HG03520 (cell line): ENCODE data around the gene IL34.
"Not testable (repeated sequence)": the region's sequence is repeated elsewhere in the genome, so short reads cannot be mapped to it uniquely, and the experiment has no call there.

Experiments used
- ATAC-seq: cut with Tn5 transposase; IDR thresholded peaks from one replicate; pipeline ENCODE4 v1.9.1; 2021; ENCODE audit warnings: mild to moderate bottlenecking, moderate library complexity; ENCODE audit not compliant: unreplicated experiment

The IL34 gene

GRCh38 chr16:70630960-70631745 lies 15.2 kb upstream of the IL34 start:
- no peak for ATAC-seq

- ATAC-seq, result no peak
Observed at GRCh38 chr16:70632273-70632672, 14.1 kb upstream of the IL34 start.

- not testable (repeated sequence) for ATAC-seq
Observed at GRCh38 chr16:70633617-70634016, 12.7 kb upstream of the IL34 start.

- no peak for ATAC-seq
Observed at GRCh38 chr16:70634861-70635260, 11.5 kb upstream of the IL34 start.

- no peak for ATAC-seq
Observed at GRCh38 chr16:70635336-70636016, 10.9 kb upstream of the IL34 start.

- ATAC-seq, result no peak
Observed at GRCh38 chr16:70638814-70639792, 7.3 kb upstream of the IL34 start.

GRCh38 chr16:70642633-70643032 lies 3.7 kb upstream of the IL34 start:
- ATAC-seq, result no peak

GRCh38 chr16:70643264-70643663 lies 3.1 kb upstream of the IL34 start:
- not testable (repeated sequence) for ATAC-seq

- ATAC-seq, result no peak
Observed at GRCh38 chr16:70644763-70645597, 1.4 kb upstream of the IL34 start.

GRCh38 chr16:70647441-70648359 lies 1.3 kb downstream of the IL34 start:
- ATAC-seq, result no peak

- ATAC-seq, result no peak
Observed at GRCh38 chr16:70648606-70649005, 2.2 kb downstream of the IL34 start.

- no peak for ATAC-seq
Observed at GRCh38 chr16:70649300-70649699, 2.9 kb downstream of the IL34 start.

- ATAC-seq, result no peak
Observed at GRCh38 chr16:70650216-70650615, 3.9 kb downstream of the IL34 start.

GRCh38 chr16:70651524-70651923 lies 5.2 kb downstream of the IL34 start:
- ATAC-seq, result no peak

GRCh38 chr16:70652322-70652721 lies 6.0 kb downstream of the IL34 start:
- ATAC-seq, result no peak

- ATAC-seq, result no peak
Observed at GRCh38 chr16:70653406-70653805, 7.0 kb downstream of the IL34 start.

GRCh38 chr16:70653809-70654771 lies 7.7 kb downstream of the IL34 start:
- no peak for ATAC-seq

- no peak for ATAC-seq
Observed at GRCh38 chr16:70656065-70656711, 9.8 kb downstream of the IL34 start.
